Measurements from ENCODE around the gene BGLAP. TPM values are rescaled to one million over a fixed set of nuclear protein-coding genes. Genes with fewer than 3 reads are reported as not detected.

Gene BGLAP
- total RNA-seq = not detected
- 1 to 10 TPM in 2 of 3 donors, not detected in 1; 1.5 to 1.9 TPM for polyA plus RNA-seq
- long read RNA-seq, donor 1 = 0 reads
- long read RNA-seq, donor 2 = 0 reads
- long read RNA-seq, donor 3 = 0 reads
- long read RNA-seq, donor 4 = 0 reads
- long read RNA-seq, donor 5 = 0 reads
- long read RNA-seq, donor 6 = 0 reads
- long read RNA-seq, donor 7, partial matches to known transcripts = 0 of 4 reads
- long read RNA-seq, donor 7, other reads (novel, unspliced or antisense) = 0 of 4 reads
- long read RNA-seq, donor 8 = 0 reads
- long read RNA-seq, donor 9 = 0 reads
- long read RNA-seq, donor 10 = 0 reads

DNA sequence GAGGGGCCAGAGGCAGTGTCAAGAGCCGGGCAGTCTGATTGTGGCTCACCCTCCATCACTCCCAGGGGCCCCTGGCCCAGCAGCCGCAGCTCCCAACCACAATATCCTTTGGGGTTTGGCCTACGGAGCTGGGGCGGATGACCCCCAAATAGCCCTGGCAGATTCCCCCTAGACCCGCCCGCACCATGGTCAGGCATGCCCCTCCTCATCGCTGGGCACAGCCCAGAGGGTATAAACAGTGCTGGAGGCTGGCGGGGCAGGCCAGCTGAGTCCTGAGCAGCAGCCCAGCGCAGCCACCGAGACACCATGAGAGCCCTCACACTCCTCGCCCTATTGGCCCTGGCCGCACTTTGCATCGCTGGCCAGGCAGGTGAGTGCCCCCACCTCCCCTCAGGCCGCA is at the start of gene BGLAP:
Gene BGLAP (plus strand): TSS at position 259 of the 400 bp plus-strand sequence. CDS start 48 bp downstream, at position 307.
- no peak within 1 kb of the TSS for H3K27ac ChIP-seq
- no peak within 1 kb of the TSS for H3K4me3 ChIP-seq
- H3K4me1 ChIP-seq = peaks cover 15 to 24% (median 22%) of the 10 kb centered on the region in 4 donors
- H3K9me3 ChIP-seq = no peaks in the 10 kb centered on the region
- H3K36me3 ChIP-seq = peaks cover 24 to 62% (median 52%) of the 10 kb centered on the region in 4 donors
- WGBS, 5 donors = 67 to 86% (median 82%) methylated on average over 7 to 14 of the region's 14 CpGs
- peaks cover 0 to 31% (median 9%) of the 10 kb centered on the region in 3 donors for H3K27me3 ChIP-seq
- intact Hi-C loops (cut with DNase I; ENCODE audit: low total_unique reads) = no loop called here
- no peak for DNase-seq
- TF ChIP-seq EP300 (IDR thresholded peaks at IDR 0.05) = no peak
- no peak for TF ChIP-seq POLR2AphosphoS5 (IDR thresholded peaks at IDR 0.05)
- no peak for TF ChIP-seq CTCF (IDR thresholded peaks at IDR 0.05)
- no peak for TF ChIP-seq POLR2A (IDR thresholded peaks at IDR 0.05)

GRCh38 chr1:156193208-156193487 is 48.8 kb upstream of the BGLAP start:
- no peaks in the 10 kb centered on the region for H3K9me3 ChIP-seq
- intact Hi-C loops (cut with DNase I; ENCODE audit: low total_unique reads) = no loop called here
- H3K4me3 ChIP-seq = peak overlapping the region; percentile 86 to 97 (median 94)
- WGBS, 5 donors = 82 to 90% (median 86%) methylated on average over 7 of the region's 7 CpGs
- no peak for DNase-seq
- H3K36me3 ChIP-seq = peaks cover 0 to 27% (median 16%) of the 10 kb centered on the region in 4 donors
- peaks cover 11 to 47% (median 35%) of the 10 kb centered on the region in 4 donors for H3K4me1 ChIP-seq
- TF ChIP-seq CTCF (IDR thresholded peaks at IDR 0.05) (no peak), POLR2A (IDR thresholded peaks at IDR 0.05) (no peak), EP300 (IDR thresholded peaks at IDR 0.05) (no peak), POLR2AphosphoS5 (IDR thresholded peaks at IDR 0.05) (no peak)
- no peaks in the 10 kb centered on the region for H3K27me3 ChIP-seq
- peak overlapping the region; percentile 67 to 88 (median 86) for H3K27ac ChIP-seq

GRCh38 chr1:156193488-156194299 is 48.3 kb upstream of the BGLAP start, which contains the start of gene SLC25A44:
SLC25A44 (plus strand) TSS chr1:156194104; CDS start chr1:156199848, 5,744 bp downstream.
- intact Hi-C loops (cut with DNase I; ENCODE audit: low total_unique reads) = no loop called here
- 2 to 9% (median 5%) methylated on average over 33 to 59 of the region's 59 CpGs for WGBS, 5 donors
- Histone ChIP-seq H3K9me3 (no peaks in the 10 kb centered on the region), H3K4me1 (peaks cover 11 to 51% (median 35%) of the 10 kb centered on the region in 4 donors), H3K36me3 (peaks cover 0 to 27% (median 16%) of the 10 kb centered on the region in 4 donors), H3K27me3 (no peaks in the 10 kb centered on the region), H3K27ac (peak within 1 kb of the TSS; percentile 67 to 88 (median 86)), H3K4me3 (peak within 1 kb of the TSS; percentile 86 to 97 (median 94))
- TF ChIP-seq EP300 (IDR thresholded peaks at IDR 0.05) = no peak
- peak; percentile 62 to 92 (median 65) for TF ChIP-seq POLR2AphosphoS5 (IDR thresholded peaks at IDR 0.05)
- TF ChIP-seq CTCF (IDR thresholded peaks at IDR 0.05) = peak in 4 of 7 experiments; percentile 47 to 73 (median 53)
- DNase-seq = peak; percentile 96 to 99

- intact Hi-C loops (cut with DNase I; ENCODE audit: low total_unique reads) = no loop called here
Observed at GRCh38 chr1:156194300-156194652, 47.7 kb upstream of the BGLAP start.

More at GRCh38 chr1:156194300-156194652, 47.7 kb upstream of the BGLAP start:
- Histone ChIP-seq H3K4me3 (peak overlapping the region; percentile 86 to 97 (median 94)), H3K9me3 (no peaks in the 10 kb centered on the region), H3K36me3 (peaks cover 0 to 30% (median 20%) of the 10 kb centered on the region in 4 donors), H3K4me1 (peaks cover 11 to 57% (median 35%) of the 10 kb centered on the region in 4 donors), H3K27ac (peak overlapping the region; percentile 59 to 88 (median 86)), H3K27me3 (no peaks in the 10 kb centered on the region)
- 12 to 17% (median 13%) methylated on average over 12 to 14 of the region's 14 CpGs for WGBS, 5 donors
- no peak for TF ChIP-seq POLR2AphosphoS5 (IDR thresholded peaks at IDR 0.05)
- no peak for TF ChIP-seq POLR2A (IDR thresholded peaks at IDR 0.05)
- no peak for TF ChIP-seq CTCF (IDR thresholded peaks at IDR 0.05)
- no peak for TF ChIP-seq EP300 (IDR thresholded peaks at IDR 0.05)
- DNase-seq = no peak

Data from stomach (tissue), 19 donors.